Kidney epithelial cell (primary cell): ENCODE data around the gene CLCN2. TPM values are rescaled to one million over a fixed set of nuclear protein-coding genes. Genes with fewer than 3 reads are reported as not detected.

Source experiments
- DNase-seq: peaks from one replicate; pipeline ENCODE4 v3.0.0-alpha.2; 2010; ENCODE audit warnings: low read depth
- H3K27me3 ChIP-seq: 2 replicates; pipeline ENCODE4 v1.6.0; 2011; ENCODE audit warnings: low read length; ENCODE audit not compliant: control insufficient read depth, insufficient read depth
- H3K36me3 ChIP-seq: 2 replicates; pipeline ENCODE4 v1.5.1; 2011; ENCODE audit warnings: low read length; ENCODE audit not compliant: control insufficient read depth, insufficient read depth
- H3K4me3 ChIP-seq: 2 replicates; pipeline ENCODE4 v1.5.1; 2011; ENCODE audit warnings: low read depth, mild to moderate bottlenecking, control low read depth, low read length
- CTCF ChIP-seq: IDR thresholded peaks from 2 replicates; pipeline ENCODE4 v1.5.1; 2011; ENCODE audit warnings: mild to moderate bottlenecking, moderate library complexity, low read length, control low read depth, inconsistent platforms; ENCODE audit not compliant: insufficient read depth, poor library complexity, severe bottlenecking
- total RNA-seq: library from RNA; depleted of rRNA; stranded (reverse); fragments of >200 nt; gene quantifications from 2 replicates; pipeline ENCODE4 v1.2.3, GENCODE V29; 2015

The CLCN2 gene
- total RNA-seq, 1 donor from 2014 or later: 2.6 TPM

GRCh38 chr3:184306341-184306972 is 54.9 kb downstream of the CLCN2 start:
- Histone ChIP-seq H3K4me3 (no peak overlapping the region), H3K36me3 (peaks cover 7% of the 10 kb centered on the region), H3K27me3 (no peaks in the 10 kb centered on the region)
- TF ChIP-seq CTCF: no peak
- DNase-seq: no peak

GRCh38 chr3:184305577-184305976 is 55.8 kb downstream of the CLCN2 start:
- no peaks in the 10 kb centered on the region for H3K27me3 ChIP-seq
- H3K4me3 ChIP-seq: no peak overlapping the region
- DNase-seq: no peak
- H3K36me3 ChIP-seq: peaks cover 7% of the 10 kb centered on the region
- TF ChIP-seq CTCF: peak; percentile 44

- H3K4me3 ChIP-seq: peak overlapping the region; percentile 82
Observed at GRCh38 chr3:184300378-184300720, 61.1 kb downstream of the CLCN2 start.

GRCh38 chr3:184299488-184300377 is 61.7 kb downstream of the CLCN2 start:
- no peak for DNase-seq
- Histone ChIP-seq H3K27me3 (peaks cover 2% of the 10 kb centered on the region), H3K4me3 (peak overlapping the region; percentile 82), H3K36me3 (peaks cover 1% of the 10 kb centered on the region)
- TF ChIP-seq CTCF: no peak

More at GRCh38 chr3:184300378-184300720, 61.1 kb downstream of the CLCN2 start:
- DNase-seq: no peak
- TF ChIP-seq CTCF: no peak
- no peaks in the 10 kb centered on the region for H3K27me3 ChIP-seq
- peaks cover 1% of the 10 kb centered on the region for H3K36me3 ChIP-seq

GRCh38 chr3:184298759-184299487 is 62.5 kb downstream of the CLCN2 start, which contains the start of gene PSMD2:
Gene PSMD2, plus strand, starts transcription at chr3:184299241. Its CDS starts 26 bp downstream, at chr3:184299267.
- peaks cover 1% of the 10 kb centered on the region for H3K36me3 ChIP-seq
- peaks cover 3% of the 10 kb centered on the region for H3K27me3 ChIP-seq
- TF ChIP-seq CTCF: no peak
- DNase-seq: peak; percentile 73
- peak within 1 kb of the TSS; percentile 82 for H3K4me3 ChIP-seq
